GM11168 (cell line): ENCODE measurements around the gene ZNF536.

Source experiments
- in situ Hi-C: fragments of 300-500 bp; cut with MboI; formaldehyde crosslinking; loops from one replicate; pipeline ENCODE4 v1.12.0; 2022; ENCODE audit warnings: low sequenced_read_pairs; ENCODE audit not compliant: unreplicated experiment

ZNF536 gene

GRCh38 chr19:30584090-30584489 lies 211.9 kb downstream of the ZNF536 start:
- in situ Hi-C loops = no loop called here

GRCh38 chr19:30587869-30588268 lies 215.7 kb downstream of the ZNF536 start:
- in situ Hi-C loops = no loop called here

GRCh38 chr19:30590596-30591229 lies 218.5 kb downstream of the ZNF536 start:
- in situ Hi-C loops = no loop called here

- in situ Hi-C loops = no loop called here
These were observed 221.2 kb downstream of the ZNF536 start for GRCh38 chr19:30593356-30593755.

GRCh38 chr19:30593975-30594745 lies 222.0 kb downstream of the ZNF536 start:
- in situ Hi-C loops = no loop called here

- in situ Hi-C loops = no loop called here
These were observed 224.1 kb downstream of the ZNF536 start for GRCh38 chr19:30596268-30596667.

GRCh38 chr19:30596813-30597399 lies 224.7 kb downstream of the ZNF536 start:
- in situ Hi-C loops = no loop called here

GRCh38 chr19:30598688-30599087 lies 226.5 kb downstream of the ZNF536 start:
- in situ Hi-C loops = no loop called here

GRCh38 chr19:30602661-30603350 lies 230.6 kb downstream of the ZNF536 start:
- in situ Hi-C loops = no loop called here

- in situ Hi-C loops = no loop called here
These were observed 232.5 kb downstream of the ZNF536 start for GRCh38 chr19:30604657-30605056.

GRCh38 chr19:30605333-30605732 lies 233.1 kb downstream of the ZNF536 start:
- in situ Hi-C loops = no loop called here

GRCh38 chr19:30606114-30607050 lies 234.2 kb downstream of the ZNF536 start:
- in situ Hi-C loops = no loop called here
